Activated CD8-positive, alpha-beta T cell treated with anti-CD3 and anti-CD28 coated beads for 36 hours (primary cell): ENCODE measurements around the gene IRX4. TPM values are rescaled to one million over a fixed set of nuclear protein-coding genes. Genes with fewer than 3 reads are reported as not detected.

Source experiments
- ATAC-seq: fragments of 200-7000 bp; cut with Tn5 transposase; one replicate; pipeline ENCODE4 v1.10.0; 2021; ENCODE audit warnings: mild to moderate bottlenecking, moderate library complexity
- CTCF ChIA-PET: fragments of 350-600 bp; sonication (Branson Sonifier 250); formaldehyde crosslinking; loops from one replicate; lab custom pipeline; 2021; ENCODE audit warnings: antibody characterized with exemption; lab: Charles Lee
- POLR2A ChIA-PET: fragments of 350-600 bp; sonication (Branson Sonifier 250); formaldehyde crosslinking; loops from one replicate; lab custom pipeline; 2021; ENCODE audit warnings: antibody characterized with exemption; lab: Charles Lee
- DNase-seq: peaks from one replicate; pipeline ENCODE4 v3.0.0-alpha.2; 2020
- H3K27ac Mint-ChIP-seq: one replicate; pipeline ENCODE4 v1.8.0; 2021; ENCODE audit warnings: mild to moderate bottlenecking, mixed read lengths
- H3K27me3 Mint-ChIP-seq: one replicate; pipeline ENCODE4 v1.8.0; 2021; ENCODE audit warnings: mixed read lengths
- H3K36me3 Mint-ChIP-seq: one replicate; pipeline ENCODE4 v1.8.0; 2021; ENCODE audit warnings: low read depth, mixed read lengths
- H3K4me1 Mint-ChIP-seq: one replicate; pipeline ENCODE4 v1.8.0; 2021; ENCODE audit warnings: low read depth, mixed read lengths
- H3K4me3 Mint-ChIP-seq: one replicate; pipeline ENCODE4 v1.8.0; 2021; ENCODE audit warnings: mild to moderate bottlenecking, moderate library complexity, mixed read lengths
- H3K9me3 Mint-ChIP-seq: one replicate; pipeline ENCODE4 v1.8.0; 2021; ENCODE audit warnings: mixed read lengths
- CTCF ChIP-seq: fragments of 200-600 bp; IDR thresholded peaks from one replicate; pipeline ENCODE4 v1.8.0; 2022; ENCODE audit warnings: antibody characterized with exemption, mild to moderate bottlenecking
- intact Hi-C: fragments of 100-400 bp; cut with micrococcal nuclease; formaldehyde crosslinking; loops from one replicate; pipeline ENCODE4 v1.10.0; 2022
- total RNA-seq, 2 experiments: library from RNA; stranded (reverse); gene quantifications; one replicate each; pipeline ENCODE4 v1.2.3, GENCODE V29; 2021

IRX4 gene
- total RNA-seq, 2 experiments from 2014 or later, result not detected

DNA sequence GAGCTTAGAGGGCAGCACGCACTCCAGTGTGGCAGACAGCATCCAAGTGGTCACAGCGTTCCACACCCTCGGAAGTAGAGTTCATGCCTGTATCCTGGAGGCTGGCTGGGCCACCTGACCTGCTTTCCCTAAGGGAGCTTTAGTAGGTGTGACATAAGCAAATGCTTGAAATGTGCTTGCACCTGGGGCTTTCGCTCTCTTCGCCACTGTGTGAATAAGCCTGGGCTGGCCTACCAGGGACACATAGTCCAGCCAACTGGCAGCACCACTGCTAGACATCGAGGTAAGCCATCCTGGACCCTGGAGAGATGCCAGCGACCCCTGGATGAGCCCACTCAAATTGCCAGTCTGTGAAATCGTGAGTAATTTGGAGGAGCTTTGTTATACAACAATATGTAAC lies 24.9 kb upstream of the IRX4 start:
- ChIA-PET CTCF (no interaction called here), POLR2A (interaction anchor here (1.2 kb wide), 1 partner anchor 8 kb away, joined by 4 read pairs; no protein-coding TSS in a partner anchor)
- peaks cover 3% of the 10 kb centered on the region for H3K9me3 Mint-ChIP-seq

DNA sequence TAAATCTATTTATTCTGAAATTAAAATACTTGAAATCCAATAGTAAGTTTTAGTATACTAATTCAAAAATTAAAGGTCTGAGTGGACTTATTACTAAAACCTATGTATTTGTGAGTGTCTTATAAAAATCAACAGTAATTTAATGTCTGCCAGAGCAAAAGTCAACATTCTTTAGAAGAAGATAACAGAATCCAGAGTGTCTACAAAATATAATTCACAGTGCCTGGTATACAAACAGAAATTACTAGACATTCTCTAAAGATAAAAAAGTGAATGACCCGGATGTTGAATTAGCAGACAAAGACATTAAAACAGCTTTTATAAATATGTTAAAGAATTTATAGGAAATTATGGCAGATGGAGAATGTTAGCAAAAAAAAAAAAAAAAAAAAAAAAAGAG lies 22.4 kb upstream of the IRX4 start:
- POLR2A ChIA-PET, result no interaction called here
- intact Hi-C loops, result no loop called here
- ATAC-seq (no peak), DNase-seq (no peak)
- Mint-ChIP-seq H3K27me3 (peaks cover 18% of the 10 kb centered on the region), H3K36me3 (no peaks in the 10 kb centered on the region), H3K4me3 (no peak overlapping the region), H3K27ac (no peak overlapping the region), H3K9me3 (peaks cover 3% of the 10 kb centered on the region), H3K4me1 (no peaks in the 10 kb centered on the region)
- CTCF ChIA-PET, result no interaction called here
- no peak for TF ChIP-seq CTCF

More for the DNA sequence above, 24.9 kb upstream of the IRX4 start:
- ATAC-seq, result no peak
- H3K27ac Mint-ChIP-seq, result no peak overlapping the region
- no peak overlapping the region for H3K4me3 Mint-ChIP-seq
- peaks cover 11% of the 10 kb centered on the region for H3K27me3 Mint-ChIP-seq
- intact Hi-C loops, result no loop called here
- no peak for DNase-seq
- TF ChIP-seq CTCF, result no peak
- H3K4me1 Mint-ChIP-seq, result no peaks in the 10 kb centered on the region
- no peaks in the 10 kb centered on the region for H3K36me3 Mint-ChIP-seq

GRCh38 chr5:1901983-1902382 lies 19.3 kb upstream of the IRX4 start:
- intact Hi-C loops, result no loop called here
- ATAC-seq (no peak), DNase-seq (no peak)
- CTCF ChIA-PET, result no interaction called here
- no peak overlapping the region for H3K4me3 Mint-ChIP-seq
- POLR2A ChIA-PET, result interaction anchor here (0.6 kb wide), 1 partner anchor 27 kb away, joined by 3 read pairs; no protein-coding TSS in a partner anchor
- H3K9me3 Mint-ChIP-seq, result peaks cover 3% of the 10 kb centered on the region
- no peak for TF ChIP-seq CTCF
- H3K36me3 Mint-ChIP-seq, result no peaks in the 10 kb centered on the region
- H3K27ac Mint-ChIP-seq, result no peak overlapping the region
- H3K4me1 Mint-ChIP-seq, result no peaks in the 10 kb centered on the region
- peaks cover 16% of the 10 kb centered on the region for H3K27me3 Mint-ChIP-seq

- peaks cover 3% of the 10 kb centered on the region for H3K9me3 Mint-ChIP-seq
- POLR2A ChIA-PET, result no interaction called here
- no peak overlapping the region for H3K4me3 Mint-ChIP-seq
- TF ChIP-seq CTCF, result no peak
- ATAC-seq (no peak), DNase-seq (no peak)
- no peaks in the 10 kb centered on the region for H3K4me1 Mint-ChIP-seq
- no peaks in the 10 kb centered on the region for H3K36me3 Mint-ChIP-seq
- H3K27ac Mint-ChIP-seq, result no peak overlapping the region
- CTCF ChIA-PET, result no interaction called here
- peaks cover 18% of the 10 kb centered on the region for H3K27me3 Mint-ChIP-seq
- intact Hi-C loops, result no loop called here
These were observed 18.3 kb upstream of the IRX4 start for GRCh38 chr5:1901061-1901460.

DNA sequence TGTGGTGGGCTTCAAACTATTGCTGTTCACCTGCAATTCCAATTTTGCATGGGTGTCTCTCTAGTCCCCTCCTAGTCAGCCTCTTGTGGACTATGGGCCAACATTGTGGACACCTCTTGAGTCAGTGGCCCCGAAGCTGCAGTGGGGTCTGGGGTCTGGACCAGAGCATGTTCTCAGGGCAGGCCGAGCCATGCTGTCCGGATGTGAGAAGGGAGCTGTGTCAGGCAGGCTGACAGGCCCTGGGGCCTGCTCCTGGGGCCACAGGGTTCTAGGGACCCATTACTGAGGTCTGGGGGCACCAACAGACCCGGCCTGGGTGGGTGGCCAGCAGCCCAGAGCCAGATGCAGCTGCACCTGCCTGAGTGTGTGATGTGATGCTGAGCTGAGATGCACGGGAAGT lies 16.5 kb upstream of the IRX4 start:
- ATAC-seq (no peak), DNase-seq (no peak)
- POLR2A ChIA-PET, result interaction anchor here (1.2 kb wide), 1 partner anchor 9 kb away, joined by 4 read pairs; no protein-coding TSS in a partner anchor
- H3K27me3 Mint-ChIP-seq, result peaks cover 15% of the 10 kb centered on the region
- H3K27ac Mint-ChIP-seq, result no peak overlapping the region
- intact Hi-C loops, result no loop called here
- peaks cover 3% of the 10 kb centered on the region for H3K9me3 Mint-ChIP-seq
- no peak overlapping the region for H3K4me3 Mint-ChIP-seq
- no peak for TF ChIP-seq CTCF
- H3K36me3 Mint-ChIP-seq, result no peaks in the 10 kb centered on the region
- CTCF ChIA-PET, result no interaction called here
- H3K4me1 Mint-ChIP-seq, result no peaks in the 10 kb centered on the region
